ENCODE data around the gene SPECC1L. TPM values are rescaled to one million over a fixed set of nuclear protein-coding genes. Genes with fewer than 3 reads are reported as not detected.

Gene SPECC1L
- total and polyA plus RNA-seq, 2 of the 8 experiments (the other 6 are each of a cell fraction or from before 2014, with no cell fraction given): 15.7 to 61.6 TPM

- no peak overlapping the region for H2BK15ac ChIP-seq (ENCODE audit: low read length)
- no peak overlapping the region for H2AFZ ChIP-seq (ENCODE audit: low read length)
- CTCF ChIA-PET (ENCODE audit: partially characterized antibody): no interaction called here
- TF ChIP-seq RFX5 (IDR thresholded peaks at IDR 0.05; ENCODE audit: borderline replicate concordance, low read depth, low read length) (no peak), EZH2 (IDR thresholded peaks at IDR 0.05; ENCODE audit: low read depth, low read length, severe bottlenecking) (no peak), MAX (IDR thresholded peaks at IDR 0.05) (no peak), EGR1 (IDR thresholded peaks at IDR 0.05; ENCODE audit: borderline replicate concordance, low read depth, low read length) (no peak), KDM5A (IDR thresholded peaks at IDR 0.05; ENCODE audit: low read length) (no peak), RNF2 (IDR thresholded peaks at IDR 0.05; ENCODE audit: borderline replicate concordance, low read depth, low read length, missing control alignments, poor library complexity, severe bottlenecking) (no peak), TEAD4 (IDR thresholded peaks at IDR 0.05; ENCODE audit: low read depth, low read length) (no peak), HDAC6 (IDR thresholded peaks at IDR 0.05; ENCODE audit: low read depth, low read length) (no peak), TAF7 (optimal IDR thresholded peaks at IDR 0.05; ENCODE audit: borderline replicate concordance, low read depth, low read length) (no peak), ATF2 (IDR thresholded peaks at IDR 0.05; ENCODE audit: low read length) (no peak)
- no peak overlapping the region for H3K4me3 ChIP-seq (ENCODE audit: extremely low read depth in 1 of 4, insufficient read depth in 2 of 4, low read depth in 3 of 4, low read length in 4 of 4)
- POLR2A ChIA-PET (ENCODE audit: partially characterized antibody): no interaction called here
- H3K4me2 ChIP-seq (ENCODE audit: insufficient read depth in 1 of 2, low read depth in 2 of 2, low read length in 2 of 2): no peak overlapping the region
- H3K79me1 ChIP-seq (ENCODE audit: low read depth, low read length): no peaks in the 10 kb centered on the region
- no peaks in the 10 kb centered on the region for H3K23me2 ChIP-seq (ENCODE audit: low read depth, low read length)
- no peak overlapping the region for H2BK20ac ChIP-seq (ENCODE audit: low read length)
- H4K91ac ChIP-seq (replicated peaks; ENCODE audit: insufficient read length, low read length): no peak overlapping the region
- H4K5ac ChIP-seq (ENCODE audit: insufficient read length, low read depth, low read length): no peak overlapping the region
- H3K27me3 ChIP-seq (replicated peaks in 1 of 4; ENCODE audit: control insufficient read depth in 3 of 4, extremely low read depth in 1 of 4, insufficient read depth in 3 of 4, low read length in 3 of 4): no peaks in the 10 kb centered on the region
- H3K9ac ChIP-seq (replicated peaks in 1 of 4; ENCODE audit: extremely low read depth in 1 of 4, low read depth in 3 of 4, low read length in 3 of 4): no peak overlapping the region
- no peaks in the 10 kb centered on the region for H4K20me1 ChIP-seq (replicated peaks in 1 of 2; ENCODE audit: control insufficient read depth in 1 of 2, insufficient read depth in 2 of 2, low read length in 2 of 2)
- H3K23ac ChIP-seq (ENCODE audit: insufficient read length): no peak overlapping the region
- no peak for DNase-seq (ENCODE audit: low read depth in 1 of 2, low spot score in 2 of 2)
- H2BK5ac ChIP-seq (ENCODE audit: low read depth, low read length): no peak overlapping the region
- H3K79me2 ChIP-seq (ENCODE audit: control insufficient read depth in 1 of 2, insufficient read depth in 2 of 2, low read length in 2 of 2): no peaks in the 10 kb centered on the region
- H3K9me3 ChIP-seq (ENCODE audit: insufficient read depth in 2 of 2, low read depth in 1 of 2, low read length in 1 of 2): no peaks in the 10 kb centered on the region
- H3K27ac ChIP-seq (ENCODE audit: low read depth, low read length): no peak overlapping the region
- H2BK12ac ChIP-seq (ENCODE audit: low read depth, low read length): no peak overlapping the region
- no peak overlapping the region for H3K4ac ChIP-seq (replicated peaks; ENCODE audit: insufficient read length, low read depth, low read length)
- H2BK120ac ChIP-seq (replicated peaks; ENCODE audit: low read depth, low read length): no peak overlapping the region
- H3K36me3 ChIP-seq (ENCODE audit: control insufficient read depth in 2 of 4, insufficient read depth in 4 of 4, low read length in 3 of 4): no peaks in the 10 kb centered on the region
- H3K4me1 ChIP-seq (replicated peaks in 1 of 4; ENCODE audit: control insufficient read depth in 3 of 4, insufficient read depth in 4 of 4, low read length in 3 of 4): peaks cover 0 to 2% (median 0%) of the 10 kb centered on the region in 4 experiments; a peak in 2 of 7 replicates
- H3K18ac ChIP-seq (ENCODE audit: extremely low read depth, low read length): no peak overlapping the region
- no peak overlapping the region for H3K56ac ChIP-seq (replicated peaks; ENCODE audit: insufficient read length, low read depth, low read length)
- no peak for FAIRE-seq
- no peak overlapping the region for H4K8ac ChIP-seq (ENCODE audit: extremely low read depth, insufficient read depth, low read length)
- H2AK5ac ChIP-seq (ENCODE audit: low read depth, low read length): no peak overlapping the region
- H3K14ac ChIP-seq (ENCODE audit: insufficient read length): no peak overlapping the region
Observed at GRCh38 chr22:24265734-24266133, 4.9 kb upstream of the SPECC1L start.
